Measurements from ENCODE around the gene SUPT3H. TPM values are rescaled to one million over a fixed set of nuclear protein-coding genes. Genes with fewer than 3 reads are reported as not detected.

SUPT3H gene
- polyA plus RNA-seq, 3 donors = 2.4 to 3.5 (median 2.5) TPM

DNA sequence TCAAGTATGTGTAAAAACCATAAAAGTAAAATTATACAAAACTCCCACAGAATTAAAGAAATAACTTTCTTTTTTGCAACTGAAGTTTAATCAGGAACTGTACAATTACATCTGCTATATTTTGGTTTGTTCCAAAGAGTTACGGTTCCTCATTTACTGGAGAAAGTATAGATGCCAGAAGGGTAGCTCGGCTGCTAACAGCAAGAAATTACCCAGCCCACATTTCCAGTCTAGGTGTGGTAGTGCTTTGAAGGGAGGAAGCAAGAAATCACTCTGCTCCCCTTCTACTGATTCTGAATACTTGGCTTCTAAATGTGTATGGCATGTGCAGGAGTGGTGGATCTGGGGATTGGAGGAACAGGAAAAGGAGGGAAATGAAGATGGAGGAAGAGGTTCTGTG lies 549.0 kb downstream of the SUPT3H start:
- H3K36me3 ChIP-seq (replicated peaks in 1 of 2; ENCODE audit: control insufficient read depth in 1 of 2, insufficient read depth in 2 of 2, low read length in 2 of 2) = no peaks in the 10 kb centered on the region
- H3K27ac ChIP-seq (ENCODE audit: low read depth in 1 of 2, low read length in 2 of 2) = peak overlapping the region in 1 of 2 donors; percentile 68
- WGBS (ENCODE audit: insufficient coverage) = no CpG with 5 or more reads among the region's 2 CpGs
- H3K9me3 ChIP-seq (replicated peaks in 1 of 2; ENCODE audit: control insufficient read depth in 1 of 2, insufficient read depth in 1 of 2, low read length in 2 of 2) = no peaks in the 10 kb centered on the region
- Mint-ChIP-seq H3K27me3 (ENCODE audit: low read depth in 3 of 3) (peaks cover 0 to 5% (median 0%) of the 10 kb centered on the region in 3 donors), H3K36me3 (no peaks in the 10 kb centered on the region), H3K4me3 (peak overlapping the region; percentile 45 to 68), H3K27ac (peak overlapping the region in 6 of 7 donors; percentile 16 to 81 (median 46)), H3K9me3 (no peaks in the 10 kb centered on the region), H3K4me1 (peaks cover 29% of the 10 kb centered on the region)
- intact Hi-C loops (cut with micrococcal nuclease) = loop anchor here in 1 of 2 donors (10.0 kb wide), 1 partner anchor 174 kb away; no protein-coding TSS in a partner anchor
- no peaks in the 10 kb centered on the region for H4K20me1 ChIP-seq (ENCODE audit: insufficient read depth, low read length)
- H3K27me3 ChIP-seq (ENCODE audit: control insufficient read depth in 2 of 2, insufficient read depth in 2 of 2, low read length in 2 of 2) = no peaks in the 10 kb centered on the region
- peak overlapping the region; percentile 47 for H3K4me2 ChIP-seq (replicated peaks; ENCODE audit: extremely low read depth, low read length, poor library complexity, severe bottlenecking)
- H3K79me2 ChIP-seq (ENCODE audit: insufficient read depth, low read length) = no peaks in the 10 kb centered on the region
- peak; percentile 7 to 27 (median 19) for DNase-seq
- no peak for TF ChIP-seq CTCF (IDR thresholded peaks at IDR 0.05)
- H3K4me3 ChIP-seq (replicated peaks in 1 of 3; ENCODE audit: low read depth in 2 of 3, low read length in 3 of 3) = peak overlapping the region in 1 of 3 experiments; percentile 29
- H2AFZ ChIP-seq (ENCODE audit: insufficient read depth, low read depth, low read length, poor library complexity, severe bottlenecking) = peak overlapping the region; percentile 60
- no peak overlapping the region for H3K9ac ChIP-seq (ENCODE audit: insufficient read depth, low read length, poor library complexity, severe bottlenecking)
- H3K4me1 ChIP-seq (ENCODE audit: control insufficient read depth in 1 of 2, insufficient read depth in 2 of 2, low read length in 2 of 2) = peaks cover 23 to 34% of the 10 kb centered on the region in 2 donors

GRCh38 chr6:44826025-44826676 lies 551.6 kb downstream of the SUPT3H start:
- Histone ChIP-seq H3K79me2 (ENCODE audit: insufficient read depth, low read length) (no peaks in the 10 kb centered on the region), H3K27me3 (ENCODE audit: control insufficient read depth in 2 of 2, insufficient read depth in 2 of 2, low read length in 2 of 2) (no peaks in the 10 kb centered on the region), H2AFZ (ENCODE audit: insufficient read depth, low read depth, low read length, poor library complexity, severe bottlenecking) (no peak overlapping the region), H3K4me2 (replicated peaks; ENCODE audit: extremely low read depth, low read length, poor library complexity, severe bottlenecking) (no peak overlapping the region), H3K9ac (ENCODE audit: insufficient read depth, low read length, poor library complexity, severe bottlenecking) (no peak overlapping the region), H3K9me3 (replicated peaks in 1 of 2; ENCODE audit: control insufficient read depth in 1 of 2, insufficient read depth in 1 of 2, low read length in 2 of 2) (no peaks in the 10 kb centered on the region), H3K36me3 (replicated peaks in 1 of 2; ENCODE audit: control insufficient read depth in 1 of 2, insufficient read depth in 2 of 2, low read length in 2 of 2) (no peaks in the 10 kb centered on the region), H4K20me1 (ENCODE audit: insufficient read depth, low read length) (no peaks in the 10 kb centered on the region), H3K4me3 (replicated peaks in 1 of 3; ENCODE audit: low read depth in 2 of 3, low read length in 3 of 3) (no peak overlapping the region), H3K4me1 (ENCODE audit: control insufficient read depth in 1 of 2, insufficient read depth in 2 of 2, low read length in 2 of 2) (peaks cover 26 to 36% of the 10 kb centered on the region in 2 donors), H3K27ac (ENCODE audit: low read depth in 1 of 2, low read length in 2 of 2) (no peak overlapping the region)
- H3K27ac Mint-ChIP-seq = no peak overlapping the region
- 100% methylated on average over 4 of the region's 6 CpGs for WGBS (ENCODE audit: insufficient coverage)
- H3K4me3 Mint-ChIP-seq = no peak overlapping the region
- H3K36me3 Mint-ChIP-seq = no peaks in the 10 kb centered on the region
- intact Hi-C loops (cut with micrococcal nuclease) = loop anchor here in 1 of 2 donors (10.0 kb wide), 1 partner anchor 171 kb away; no protein-coding TSS in a partner anchor
- H3K27me3 Mint-ChIP-seq (ENCODE audit: low read depth in 3 of 3) = peaks cover 0 to 5% (median 0%) of the 10 kb centered on the region in 3 donors
- no peak for TF ChIP-seq CTCF (IDR thresholded peaks at IDR 0.05)
- H3K4me1 Mint-ChIP-seq = peaks cover 29% of the 10 kb centered on the region
- no peak for DNase-seq
- no peaks in the 10 kb centered on the region for H3K9me3 Mint-ChIP-seq
